GM19193 (cell line): ENCODE data around the gene EPHB1.

Experiments used
- POLR2A ChIP-seq: IDR thresholded peaks from 4 replicates; pipeline ENCODE4 v1.6.1; 2011; ENCODE audit not compliant: insufficient read depth, insufficient read length; ENCODE audit errors: extremely low read depth

Gene EPHB1

GRCh38 chr3:135213822-135214221 is 418.8 kb downstream of the EPHB1 start:
- TF ChIP-seq POLR2A = no peak

GRCh38 chr3:135214400-135214799 is 419.3 kb downstream of the EPHB1 start:
- no peak for TF ChIP-seq POLR2A

DNA sequence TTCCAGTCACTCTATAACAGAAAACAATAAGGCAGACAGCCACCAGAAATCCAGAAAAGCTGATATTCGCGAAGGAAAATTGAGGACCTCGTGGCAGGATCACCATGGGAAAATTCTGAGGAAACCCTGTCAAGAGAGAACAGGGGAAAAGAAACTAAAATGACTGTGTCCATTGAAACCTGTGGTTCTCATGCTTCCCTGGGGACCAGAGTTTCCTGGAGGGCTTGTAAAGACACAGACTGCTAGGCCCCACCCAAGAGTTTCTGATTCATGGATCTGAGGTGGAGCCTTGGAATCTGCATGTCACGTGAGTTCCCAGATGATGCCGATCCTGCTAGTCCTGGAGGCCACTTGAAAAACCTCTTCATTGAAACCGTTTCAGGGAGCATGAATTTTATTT is 420.5 kb downstream of the EPHB1 start:
- no peak for TF ChIP-seq POLR2A

GRCh38 chr3:135216659-135217058 is 421.6 kb downstream of the EPHB1 start:
- no peak for TF ChIP-seq POLR2A

GRCh38 chr3:135217730-135218129 is 422.7 kb downstream of the EPHB1 start:
- TF ChIP-seq POLR2A = no peak

GRCh38 chr3:135218304-135218703 is 423.2 kb downstream of the EPHB1 start:
- no peak for TF ChIP-seq POLR2A

- TF ChIP-seq POLR2A = no peak
Observed at GRCh38 chr3:135218782-135219181, 423.7 kb downstream of the EPHB1 start.

DNA sequence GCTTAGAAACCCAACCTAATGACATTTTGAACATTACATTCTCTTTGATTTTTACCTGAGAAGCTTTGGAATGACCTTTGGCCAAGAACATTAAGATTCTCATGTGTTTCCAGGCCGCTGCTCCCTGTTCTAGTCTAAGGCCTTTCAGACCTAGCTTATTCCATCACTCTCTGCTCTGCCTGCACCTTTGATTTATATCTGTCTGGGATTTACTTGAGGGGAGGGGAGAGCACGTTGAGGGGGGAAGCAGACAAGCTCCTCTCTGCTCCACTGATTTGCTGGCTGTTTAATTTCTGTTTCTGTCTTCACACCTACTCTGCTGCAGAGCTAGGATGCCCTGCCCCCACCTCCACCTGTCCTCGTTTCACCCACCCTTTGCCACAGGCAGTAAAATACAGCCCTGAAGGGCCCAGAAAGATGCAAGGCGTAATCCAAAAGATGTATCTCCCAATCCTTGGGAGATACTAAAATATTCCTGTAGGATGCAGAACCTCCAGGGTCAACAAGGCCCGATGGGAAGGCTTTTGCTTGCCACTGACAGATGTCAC is 429.8 kb downstream of the EPHB1 start:
- no peak for TF ChIP-seq POLR2A

- no peak for TF ChIP-seq POLR2A
Observed at GRCh38 chr3:135226057-135226456, 431.0 kb downstream of the EPHB1 start.

DNA sequence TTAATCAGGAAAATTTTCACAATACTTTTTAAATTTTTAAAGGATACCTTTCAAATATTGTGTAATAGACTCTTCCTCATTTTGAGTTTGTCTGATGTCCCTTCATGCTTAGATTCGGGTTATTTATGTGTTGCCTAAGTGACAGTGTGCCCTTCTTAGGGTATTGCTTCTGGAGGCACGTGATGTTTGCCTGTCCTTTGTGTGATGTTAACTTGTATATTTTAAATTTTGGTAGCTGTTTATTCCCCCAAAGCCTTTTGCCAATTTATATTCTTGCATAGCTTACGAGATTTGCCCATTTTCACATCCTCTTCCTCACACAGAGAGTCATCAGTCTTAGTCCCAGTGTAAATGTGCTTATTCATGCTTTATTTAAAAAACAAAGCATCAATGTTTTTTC is 433.1 kb downstream of the EPHB1 start:
- TF ChIP-seq POLR2A = no peak

- no peak for TF ChIP-seq POLR2A
Observed at GRCh38 chr3:135229018-135229495, 434.0 kb downstream of the EPHB1 start.

GRCh38 chr3:135231737-135232136 is 436.7 kb downstream of the EPHB1 start:
- TF ChIP-seq POLR2A = no peak

DNA sequence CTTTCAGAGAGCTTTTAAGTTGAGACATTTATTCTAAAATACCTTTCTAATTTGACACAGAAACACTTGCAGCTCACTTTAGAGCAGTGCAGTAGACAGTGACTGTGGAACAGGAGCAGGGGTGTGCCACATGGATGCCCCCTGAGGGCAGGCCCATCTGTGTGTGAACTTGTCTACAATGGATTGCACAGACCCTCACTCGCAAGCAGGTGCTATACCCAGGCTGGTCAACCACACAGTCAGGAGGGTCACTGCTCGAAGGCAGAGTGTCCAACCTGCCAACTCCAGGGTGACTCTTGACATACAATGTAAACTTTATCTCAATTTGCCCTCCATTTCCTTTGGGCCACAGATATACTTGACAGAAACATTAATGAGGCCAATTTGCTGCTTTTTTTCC is 437.2 kb downstream of the EPHB1 start:
- no peak for TF ChIP-seq POLR2A

- TF ChIP-seq POLR2A = no peak
Observed at GRCh38 chr3:135235541-135235940, 440.5 kb downstream of the EPHB1 start.

DNA sequence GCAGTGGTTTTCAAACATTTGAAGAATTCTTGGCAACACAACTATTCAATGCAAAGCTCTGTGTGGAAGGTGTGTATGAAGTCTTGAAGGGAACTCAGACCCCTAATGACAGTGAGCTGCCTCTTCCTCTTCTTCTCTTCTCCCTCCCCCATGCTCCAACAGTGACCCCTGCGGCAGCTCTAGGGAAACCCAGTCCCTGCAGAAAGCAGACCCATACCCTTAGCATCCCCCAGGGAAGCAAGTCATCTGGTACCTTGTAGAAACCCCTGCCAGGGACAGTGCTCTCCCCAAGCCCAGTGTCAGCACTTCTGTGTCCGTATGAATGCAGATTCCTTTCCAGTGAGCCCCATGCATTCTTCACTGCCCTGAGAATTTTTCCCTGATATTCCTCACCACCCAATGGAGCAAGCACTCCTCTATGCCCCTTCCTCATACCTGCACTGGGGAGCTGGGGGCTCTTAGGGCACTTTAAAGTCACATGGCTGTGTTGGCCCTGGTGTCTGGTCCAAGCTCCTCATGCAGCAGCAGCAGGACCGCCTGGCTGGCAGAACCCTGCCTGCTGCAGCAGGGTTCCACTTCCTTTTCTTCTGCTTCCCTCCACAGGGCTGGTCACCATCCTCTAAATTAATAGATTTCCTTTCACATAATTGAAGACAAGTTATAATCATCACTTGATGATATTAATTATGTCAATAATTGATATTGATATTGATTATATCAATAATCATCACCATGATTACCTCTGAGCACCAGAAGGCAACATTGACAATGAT is 442.5 kb downstream of the EPHB1 start:
- TF ChIP-seq POLR2A = no peak

- no peak for TF ChIP-seq POLR2A
Observed at GRCh38 chr3:135238236-135238830, 443.3 kb downstream of the EPHB1 start.

DNA sequence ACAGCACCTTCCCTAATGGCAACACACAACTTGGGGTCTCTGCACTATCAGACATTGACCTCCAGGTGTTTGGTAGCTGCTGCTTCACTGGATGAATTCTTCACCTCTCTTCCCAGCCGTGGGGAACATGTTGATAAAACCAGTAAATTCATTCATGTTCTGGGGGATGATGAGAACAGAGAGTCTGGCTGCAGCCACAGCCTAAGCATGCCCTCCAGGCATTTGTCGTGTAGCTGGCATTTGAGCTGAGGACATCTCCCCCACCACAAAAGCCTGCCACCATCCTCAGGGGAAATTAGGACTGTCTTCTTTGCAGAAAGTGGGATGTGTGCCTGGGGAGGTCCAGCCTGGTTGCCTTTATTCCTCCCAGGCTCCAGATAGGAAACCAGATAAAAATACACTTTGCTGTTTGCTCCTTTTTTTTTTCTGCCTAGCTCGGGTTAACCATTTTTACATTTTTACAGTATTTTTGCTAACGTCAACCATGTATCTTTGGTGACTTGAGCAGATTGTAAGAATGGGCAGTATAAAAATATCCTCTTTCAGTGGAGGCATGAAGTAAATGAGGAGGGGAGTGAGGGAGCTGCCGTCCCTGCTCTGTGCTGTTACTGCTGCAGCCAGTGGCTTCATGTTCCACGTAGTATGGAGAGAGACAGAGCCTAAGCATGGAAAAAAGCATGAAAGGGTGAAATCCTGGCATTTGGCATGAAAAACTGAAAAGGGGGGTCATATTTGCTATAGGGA is 444.0 kb downstream of the EPHB1 start:
- no peak for TF ChIP-seq POLR2A

DNA sequence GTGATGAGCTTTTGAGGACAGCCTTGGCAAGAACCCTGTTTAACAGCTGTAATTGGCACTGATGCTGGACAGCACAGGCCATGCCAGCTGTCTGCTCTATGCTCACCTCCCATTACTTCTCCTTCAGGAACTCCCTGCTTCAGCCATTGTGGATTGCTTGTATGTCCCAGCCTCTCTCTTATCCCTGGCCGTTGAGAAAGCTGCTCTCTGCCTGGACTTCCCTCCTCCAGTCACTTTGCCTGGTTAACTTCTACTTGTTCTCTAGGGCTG is 444.5 kb downstream of the EPHB1 start:
- no peak for TF ChIP-seq POLR2A
